ENCODE measurements around the gene ZNF45.
"Not testable (repeated sequence)": the region's sequence is repeated elsewhere in the genome, so short reads cannot be mapped to it uniquely, and the experiment has no call there.

ZNF45 gene

GRCh38 chr19:43910884-43911283 lies 24.2 kb downstream of the ZNF45 start:
- DNase-seq = no peak

GRCh38 chr19:43908659-43909058 lies 26.4 kb downstream of the ZNF45 start:
- DNase-seq = no peak

DNA sequence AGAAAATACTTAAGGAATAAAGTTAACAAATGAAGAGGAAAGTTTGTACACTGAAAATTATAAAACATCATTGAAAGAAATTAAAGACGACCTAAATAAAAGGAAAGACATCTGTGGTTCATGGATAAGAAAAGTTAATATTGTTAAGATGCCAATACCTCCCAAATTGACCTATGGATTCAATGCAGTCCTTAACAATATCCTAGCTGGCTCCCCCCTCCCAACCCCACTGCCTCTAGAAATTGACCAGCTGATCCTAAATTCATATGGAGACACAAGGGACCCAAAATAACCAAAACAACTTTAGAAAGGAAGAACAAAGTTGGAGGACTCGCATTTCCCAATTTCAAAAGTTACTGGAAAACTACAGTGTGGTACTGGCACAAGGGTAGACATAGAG lies 28.3 kb downstream of the ZNF45 start:
- no peak for DNase-seq

DNA sequence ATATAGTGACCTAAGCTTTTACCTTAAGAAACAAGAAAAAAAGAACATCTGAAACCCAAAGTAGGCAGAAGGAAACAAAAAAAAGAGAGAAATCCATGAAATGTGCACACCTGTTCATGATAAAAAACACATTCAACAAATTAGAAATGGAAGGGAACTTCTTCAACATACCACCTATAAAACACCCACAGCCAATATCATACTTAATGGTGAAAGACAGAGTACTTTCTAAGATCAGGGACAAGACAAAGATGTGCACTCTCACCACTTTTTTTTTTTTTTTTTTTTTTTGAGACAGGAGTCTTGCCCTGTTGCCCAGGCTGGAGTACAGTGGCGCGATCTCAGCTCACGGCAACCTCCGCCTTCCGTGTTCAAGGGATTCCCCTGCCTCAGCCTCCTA lies 29.2 kb downstream of the ZNF45 start:
- DNase-seq = no peak

GRCh38 chr19:43902399-43902798 lies 32.7 kb downstream of the ZNF45 start:
- no peak for DNase-seq

DNA sequence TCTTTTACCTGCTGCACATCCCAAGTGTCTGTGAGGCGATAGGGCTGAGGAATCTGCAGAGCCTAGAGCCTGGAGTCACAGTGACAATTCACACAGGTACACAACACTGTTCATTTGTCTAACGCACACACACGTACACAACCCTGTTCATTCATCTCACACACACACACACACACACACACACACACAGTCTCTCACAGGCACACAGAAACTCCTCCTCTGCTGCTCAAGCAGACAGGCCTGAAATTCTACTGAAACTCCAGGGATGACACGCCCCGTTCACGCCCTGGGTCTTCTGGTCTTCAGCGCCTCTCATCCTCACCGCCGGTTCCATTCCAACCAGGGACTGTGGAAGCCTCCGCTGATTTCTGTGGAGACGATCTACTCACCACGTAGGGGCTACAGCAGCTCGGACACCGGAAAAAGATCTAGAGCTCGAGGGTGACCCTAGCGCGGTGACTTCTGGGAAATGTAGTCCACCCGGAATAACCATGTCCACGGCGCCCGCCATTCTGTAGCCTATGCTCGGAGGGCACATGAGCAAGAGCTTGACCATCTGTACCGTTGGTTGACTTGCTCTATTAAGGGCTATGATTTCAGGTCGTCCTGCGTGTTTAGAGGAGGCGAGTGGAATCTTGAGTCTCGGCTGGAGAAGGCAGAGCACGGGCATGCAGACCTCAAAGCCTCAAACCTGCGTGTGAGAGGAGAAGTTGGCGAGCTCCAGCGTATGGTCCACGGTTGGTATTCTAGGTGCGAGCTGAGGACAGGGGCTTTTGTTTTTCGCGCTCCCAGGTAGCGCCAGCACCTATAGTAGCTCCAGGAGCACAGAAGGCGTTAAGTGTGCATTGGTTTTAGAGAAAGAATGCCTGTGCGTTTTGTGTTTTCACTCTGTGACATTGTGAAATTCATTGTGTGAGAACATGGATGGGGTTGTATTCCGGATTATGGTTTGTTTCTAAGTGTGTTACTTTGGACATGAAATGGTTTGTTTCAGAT lies 33.4 kb downstream of the ZNF45 start:
- DNase-seq = peak; percentile 78

DNA sequence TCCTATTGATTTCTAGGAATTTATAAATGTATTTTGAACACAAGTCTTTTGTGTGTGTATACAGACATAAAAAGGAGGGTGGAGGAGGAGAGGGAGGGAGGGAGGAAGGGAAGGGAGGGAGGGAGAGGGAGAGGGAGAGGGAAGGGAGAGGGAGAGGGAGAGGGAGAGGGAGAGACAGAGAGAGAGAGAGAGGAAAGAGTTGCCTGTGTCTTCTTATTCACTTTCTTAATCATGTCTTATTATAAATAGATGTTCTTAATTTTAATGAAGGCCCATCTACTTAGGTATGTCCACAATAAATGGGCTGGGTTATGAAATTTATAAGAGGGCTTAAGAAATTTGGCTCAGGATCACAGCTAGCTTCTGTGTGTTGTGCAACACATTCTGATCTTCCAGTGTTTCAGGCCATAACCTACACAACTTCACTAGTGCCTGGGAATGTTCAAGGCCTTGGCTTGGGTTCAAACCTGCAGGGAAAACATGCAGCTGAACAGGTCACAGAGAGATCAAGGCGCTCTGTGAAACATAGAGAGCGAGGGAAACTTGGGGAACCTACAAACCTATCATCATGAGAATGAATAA lies 39.3 kb downstream of the ZNF45 start:
- DNase-seq = no peak

DNA sequence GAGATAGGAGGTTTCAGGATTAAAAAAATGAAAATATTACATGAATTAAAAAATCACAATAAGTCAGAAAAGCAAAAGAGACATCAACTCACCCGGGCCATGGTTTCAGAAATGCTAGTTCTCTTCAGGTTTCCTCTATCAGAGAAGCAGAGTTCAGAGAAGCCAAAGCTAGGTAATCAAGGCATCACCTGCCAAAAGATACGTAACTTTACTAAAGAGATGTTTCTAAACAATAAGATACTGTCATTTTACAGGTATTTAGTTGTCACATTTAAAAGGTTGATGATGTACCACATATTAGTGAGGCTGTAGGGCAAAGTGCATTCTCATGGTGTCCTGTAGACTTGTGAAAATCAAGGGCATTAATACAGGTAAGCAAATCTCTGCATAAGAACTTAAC lies 51.2 kb downstream of the ZNF45 start, which contains the start of gene ZNF404:
Gene ZNF404 (minus strand): TSS at position 101 of the 400 bp plus-strand sequence.
- DNase-seq = no peak

GRCh38 chr19:43880483-43880882 lies 54.6 kb downstream of the ZNF45 start:
- no peak for DNase-seq

DNA sequence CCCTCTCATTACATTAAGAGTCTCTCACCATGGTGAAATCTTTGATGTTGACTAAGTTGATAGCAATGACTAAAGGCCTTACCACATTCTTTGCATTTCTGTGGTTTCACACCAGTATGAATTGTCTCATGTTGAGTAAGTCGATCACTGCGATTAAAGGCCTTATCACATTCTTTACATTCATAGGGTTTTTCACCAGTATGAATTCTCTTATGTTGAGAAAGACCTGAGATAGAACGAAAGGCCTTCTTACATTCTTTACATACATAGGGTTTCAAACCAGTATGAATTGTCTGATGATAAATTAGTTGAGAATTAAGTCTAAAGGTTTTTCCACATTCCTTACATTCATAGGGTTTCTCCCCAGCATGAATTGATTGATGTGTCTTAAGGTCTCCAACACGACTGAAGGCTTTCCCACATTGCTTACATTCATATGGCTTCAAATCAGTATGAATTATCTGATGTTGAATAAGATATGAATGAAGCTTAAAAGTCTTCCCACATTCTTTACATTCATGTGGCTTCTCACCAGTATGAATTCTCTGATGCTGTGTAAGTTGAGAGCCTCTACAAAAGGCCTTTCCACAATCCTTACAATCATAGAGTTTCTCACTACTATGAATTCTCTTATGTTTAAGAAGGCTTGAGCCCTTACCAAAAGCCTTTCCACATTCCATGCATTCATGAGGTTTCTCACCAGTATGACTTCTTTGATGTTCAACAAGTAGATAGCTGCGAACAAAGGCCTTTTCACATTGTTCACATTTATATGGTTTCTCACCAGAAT lies 62.3 kb downstream of the ZNF45 start:
- DNase-seq = no peak

GRCh38 chr19:43866923-43867322 lies 68.2 kb downstream of the ZNF45 start:
- not testable (repeated sequence) for DNase-seq
